GM21723 (cell line): Measurements from ENCODE around the gene IRGQ.
"Not testable (repeated sequence)": the region's sequence is repeated elsewhere in the genome, so short reads cannot be mapped to it uniquely, and the experiment has no call there.

ENCODE experiments used
- ATAC-seq: cut with Tn5 transposase; IDR thresholded peaks from one replicate; pipeline ENCODE4 v1.9.1; 2021; ENCODE audit warnings: mild to moderate bottlenecking, moderate library complexity; ENCODE audit not compliant: unreplicated experiment

IRGQ gene

DNA sequence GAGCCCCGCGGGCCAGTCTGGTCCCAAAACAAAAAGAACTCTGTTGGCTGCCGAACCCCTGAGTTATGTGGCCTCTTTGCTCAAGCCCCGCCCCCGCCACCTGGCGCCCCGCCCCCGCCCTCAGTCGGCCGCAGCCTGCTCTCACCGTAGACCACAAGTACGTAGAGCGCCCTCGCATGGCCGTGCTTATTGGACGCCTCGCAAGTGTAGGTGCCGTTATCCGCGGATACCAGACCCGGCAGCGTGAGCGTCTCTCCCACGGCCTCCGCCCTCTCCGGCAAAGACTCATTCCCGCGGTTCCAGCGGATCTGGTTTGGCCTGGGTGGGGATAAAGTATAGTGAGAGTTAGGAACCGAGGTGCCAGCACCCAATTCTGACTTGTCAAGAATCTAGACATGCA lies 29.0 kb upstream of the IRGQ start:
- ATAC-seq = no peak

DNA sequence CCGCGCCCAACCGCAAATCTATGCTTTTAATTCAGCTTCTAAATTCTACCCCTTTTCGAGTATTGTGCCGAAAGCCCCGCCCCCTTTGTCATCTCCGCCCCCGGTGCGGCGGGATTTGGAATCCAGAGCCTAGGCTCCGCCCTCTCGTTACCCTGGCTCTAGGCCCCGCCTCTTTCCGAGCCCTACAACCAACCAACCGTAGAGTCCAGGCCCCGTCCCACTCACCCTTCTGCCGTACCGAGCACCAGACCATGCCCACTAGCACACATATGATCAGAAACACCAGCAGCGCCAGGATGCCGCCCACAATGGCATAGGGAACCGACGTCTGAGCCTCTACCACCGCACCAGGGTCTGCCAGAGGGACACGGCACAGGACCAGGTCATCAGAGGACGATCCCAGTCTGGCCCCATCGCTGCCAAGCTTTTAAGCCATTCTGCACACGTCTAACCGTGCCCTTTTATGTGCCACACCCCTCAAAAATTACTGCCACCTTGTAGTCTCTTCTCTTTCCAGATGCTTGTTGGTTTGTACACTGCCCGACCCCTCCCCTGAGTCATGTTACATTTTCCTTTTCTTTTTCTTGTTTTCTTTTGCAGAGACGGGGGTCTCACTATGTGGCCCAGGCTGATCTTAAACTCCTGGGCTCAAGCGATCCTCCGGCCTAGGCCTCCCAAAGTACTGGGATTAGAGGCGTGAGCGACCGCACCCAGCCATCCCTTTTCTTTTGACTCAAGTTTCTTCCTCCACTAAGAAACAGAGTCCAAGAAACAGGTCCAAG lies 28.1 kb upstream of the IRGQ start:
- ATAC-seq = no peak

DNA sequence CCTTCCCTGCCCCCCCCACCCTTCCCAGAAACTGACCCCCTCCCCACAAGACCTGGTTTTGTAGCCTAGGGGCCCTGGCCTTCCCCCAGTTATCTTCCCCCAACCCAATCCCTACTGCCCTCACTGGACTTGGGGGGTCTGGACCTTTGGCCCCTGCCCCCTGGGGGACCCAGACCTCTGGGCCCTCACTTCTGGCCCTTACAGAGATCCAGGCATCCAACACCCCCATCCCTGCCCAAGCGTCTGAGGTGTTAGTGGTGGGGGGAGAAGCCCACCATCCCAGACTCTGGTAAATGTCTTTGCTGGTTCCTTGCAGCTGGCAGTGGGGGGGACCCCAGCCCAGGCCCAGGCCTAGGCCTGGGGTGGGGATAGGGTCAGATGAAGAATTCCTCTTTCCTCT lies 27.0 kb upstream of the IRGQ start:
- ATAC-seq = no peak

DNA sequence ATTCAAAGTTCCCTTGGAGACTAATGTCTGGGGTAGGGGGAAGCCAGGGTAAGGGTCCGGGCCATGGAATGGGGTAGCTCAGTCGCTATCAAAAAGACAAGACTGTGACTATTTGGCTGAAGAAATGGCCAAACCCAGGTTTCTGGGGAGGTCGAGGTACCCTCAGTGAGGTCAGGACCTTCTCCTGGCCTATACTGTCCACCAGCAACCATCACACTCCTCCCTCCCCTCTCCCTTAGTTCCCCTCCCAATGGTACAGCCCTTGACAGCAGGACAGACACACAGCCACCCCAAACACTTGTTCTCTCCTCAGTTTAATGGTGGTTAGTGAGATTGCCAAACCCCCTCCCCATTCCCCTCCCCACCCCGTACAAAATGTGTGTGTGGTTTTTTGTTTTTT lies 26.1 kb upstream of the IRGQ start:
- no peak for ATAC-seq

DNA sequence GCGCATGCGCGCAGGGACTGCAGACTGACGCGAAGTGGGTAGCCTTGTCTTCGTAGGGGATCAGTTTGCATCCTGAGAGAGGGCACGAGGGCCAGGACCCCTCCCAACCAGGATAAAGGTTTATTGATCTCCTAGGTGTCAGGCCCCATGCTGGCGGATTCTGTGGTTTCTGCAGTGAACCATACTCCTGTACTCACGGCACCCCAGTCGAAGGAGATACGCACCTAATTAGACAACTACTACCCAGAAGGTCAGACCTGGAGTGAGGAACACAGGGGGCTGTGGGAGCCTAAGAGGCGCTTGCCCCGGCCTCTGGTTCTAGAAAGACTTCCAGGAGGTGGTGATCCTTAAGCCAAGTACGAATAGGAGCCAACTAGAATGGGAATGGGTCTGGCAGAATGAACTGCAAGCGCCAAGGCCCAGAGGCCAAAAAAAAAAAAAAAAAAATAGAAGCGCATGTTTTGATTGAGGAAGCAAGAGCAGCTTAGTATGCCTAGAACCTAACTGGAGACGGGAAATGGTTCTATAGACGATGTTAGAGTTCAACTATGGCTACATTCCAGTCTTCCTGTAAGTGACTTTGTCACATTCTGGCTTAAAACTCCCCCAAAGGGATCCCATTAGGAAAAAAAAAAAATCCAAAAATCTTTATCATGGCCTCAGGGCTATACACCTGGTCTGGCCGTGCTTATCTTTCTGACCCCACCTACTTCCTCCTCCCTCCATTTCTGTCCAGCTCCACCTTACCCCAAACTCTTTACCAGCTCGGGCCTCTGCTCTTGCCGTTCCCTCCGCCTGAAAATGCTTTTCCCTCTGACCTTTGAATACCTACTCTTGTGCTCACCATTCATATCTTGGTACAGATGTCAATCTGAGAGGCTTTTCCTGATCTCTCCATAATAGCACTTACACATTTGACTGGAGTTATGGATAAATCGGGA lies 24.4 kb upstream of the IRGQ start:
- no peak for ATAC-seq

DNA sequence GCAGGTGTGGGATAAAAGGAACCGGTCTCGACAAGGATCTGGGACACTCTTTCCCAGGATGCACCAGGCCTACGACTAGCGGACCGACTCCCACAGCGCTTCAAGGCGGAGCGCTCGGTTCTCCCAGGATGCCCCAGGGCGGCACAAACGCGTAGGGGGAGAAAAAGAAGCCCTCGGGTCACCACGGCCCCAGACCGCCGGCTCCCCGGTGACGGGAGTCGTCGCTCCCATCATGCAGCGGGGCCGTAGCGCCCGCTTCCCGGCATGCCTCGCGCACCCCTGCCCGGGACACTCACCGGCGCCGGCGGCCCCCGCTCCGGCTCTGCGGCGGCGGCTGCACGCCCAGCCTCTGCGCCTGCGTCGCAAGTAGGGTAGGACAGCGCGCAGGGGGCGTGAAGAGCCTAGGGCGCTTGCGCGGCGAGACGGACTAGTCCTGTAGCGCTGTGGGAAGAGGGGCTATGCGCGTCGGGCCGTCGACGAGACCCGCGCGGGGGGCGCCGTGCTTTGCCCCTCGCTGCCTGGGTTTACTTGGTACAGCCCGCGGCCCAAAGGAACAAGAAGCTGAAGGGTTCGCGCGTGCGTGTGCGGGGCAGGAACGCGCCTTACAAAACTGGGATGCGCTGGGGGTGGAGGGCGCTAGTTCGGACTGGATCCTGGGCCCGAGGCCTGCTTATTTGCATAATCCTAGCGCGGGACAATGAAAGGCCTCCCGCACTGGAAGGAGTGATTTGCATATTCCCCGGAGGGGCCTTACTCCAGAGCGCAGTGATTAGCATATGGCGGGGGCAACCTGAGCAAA lies 23.5 kb upstream of the IRGQ start, which contains the start of gene ZNF428:
Gene ZNF428 (minus strand): TSS at position 368 of the 799 bp plus-strand sequence. CDS start 5,325 bp downstream, outside the sequence.
- ATAC-seq = peak; percentile 70

DNA sequence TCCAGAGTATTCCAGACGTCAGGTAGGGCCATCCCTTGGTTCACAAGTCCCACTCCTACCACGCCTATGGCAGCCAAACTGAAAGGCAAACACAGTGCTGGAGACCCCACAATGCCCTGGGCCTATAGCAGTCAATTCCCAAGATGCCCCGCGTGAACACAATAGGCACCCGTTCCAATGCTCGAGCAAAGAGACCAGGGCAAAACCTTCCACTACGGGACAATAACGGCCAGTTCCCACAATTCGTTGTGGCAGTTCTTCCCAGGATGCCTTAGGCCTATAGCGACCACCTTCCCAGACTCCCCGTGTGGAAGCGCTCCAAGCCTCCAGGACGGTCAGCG lies 23.0 kb upstream of the IRGQ start:
- peak; percentile 26 for ATAC-seq

DNA sequence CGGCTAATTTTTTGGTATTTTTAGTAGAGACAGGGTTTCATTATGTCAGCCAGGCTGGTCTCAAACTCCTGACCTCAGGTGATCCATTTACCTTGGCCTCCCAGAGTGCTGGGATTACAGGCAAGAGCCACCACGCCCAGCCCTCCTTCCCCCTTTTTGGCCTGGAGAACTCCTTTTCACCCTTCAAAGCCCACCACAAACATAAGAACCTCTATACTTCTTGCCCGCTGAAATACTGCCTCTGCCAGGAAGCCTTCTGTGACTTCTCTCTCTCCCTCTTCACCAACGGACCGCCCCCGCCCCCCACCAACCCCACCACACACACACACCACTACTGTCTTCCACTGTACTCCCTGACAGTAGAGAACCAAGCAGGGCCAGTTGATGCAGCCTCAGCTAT lies 21.0 kb upstream of the IRGQ start:
- no peak for ATAC-seq

DNA sequence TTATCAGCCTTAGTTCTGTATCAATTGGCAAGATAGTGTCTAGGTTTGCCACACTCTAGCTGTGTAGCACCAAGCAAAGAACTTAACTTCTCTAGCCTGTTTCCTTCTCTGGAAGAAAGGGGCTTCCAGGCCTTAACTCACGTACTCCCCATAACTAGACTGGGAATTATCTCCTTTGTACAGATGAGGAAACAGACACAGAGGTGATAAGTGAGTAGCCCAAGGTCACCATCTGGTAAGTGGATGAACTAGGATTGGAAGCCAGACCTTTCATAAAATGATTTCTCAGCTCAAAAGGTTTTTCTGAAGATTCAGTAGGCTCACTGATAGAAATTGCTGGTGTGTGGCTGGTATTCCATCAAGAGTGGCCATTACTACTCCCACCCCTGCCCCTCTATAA lies 20.4 kb upstream of the IRGQ start:
- no peak for ATAC-seq

DNA sequence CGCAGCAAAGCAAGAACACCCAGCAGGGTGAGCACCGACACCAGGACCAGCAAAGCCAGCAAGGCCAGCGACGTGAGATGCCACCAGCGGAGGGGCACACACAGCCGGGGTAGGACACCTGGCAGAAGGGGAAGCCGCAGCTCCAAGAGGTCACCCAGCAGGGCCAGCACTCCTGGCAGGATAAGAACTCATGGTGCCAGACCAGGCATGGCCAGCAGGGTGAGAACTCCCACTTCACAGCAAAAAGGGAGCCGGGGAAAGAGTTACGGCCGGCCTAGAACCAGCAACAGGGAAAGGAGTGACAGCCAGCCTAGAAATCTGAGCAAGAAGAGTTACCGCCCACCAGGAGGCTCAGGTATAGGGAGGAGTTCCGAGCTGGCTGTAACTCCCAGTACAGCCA lies 16.4 kb upstream of the IRGQ start:
- ATAC-seq = no peak

DNA sequence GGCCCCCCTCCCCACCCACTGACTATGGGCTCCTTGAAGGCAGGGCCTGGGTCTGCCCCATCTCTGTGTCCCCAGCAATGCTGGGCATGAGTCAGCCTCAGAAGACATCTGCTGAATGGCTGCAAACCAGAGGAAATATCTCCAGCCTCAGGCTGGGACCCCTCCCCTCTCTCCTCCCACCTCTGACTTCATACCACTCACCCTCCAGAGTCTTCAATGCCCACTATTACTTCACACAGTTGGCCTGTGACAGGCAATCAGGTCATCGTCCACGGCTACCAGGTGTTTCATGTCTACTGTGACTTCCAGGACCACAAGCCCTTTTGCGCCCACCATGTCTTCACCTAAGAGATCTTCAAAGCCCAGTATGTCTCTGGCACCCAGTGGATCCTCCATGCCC lies 15.9 kb upstream of the IRGQ start, which contains the start of gene SRRM5:
Gene SRRM5 (plus strand): TSS at position 301 of the 400 bp plus-strand sequence. CDS start 34 bp downstream, at position 335.
- ATAC-seq = no peak

DNA sequence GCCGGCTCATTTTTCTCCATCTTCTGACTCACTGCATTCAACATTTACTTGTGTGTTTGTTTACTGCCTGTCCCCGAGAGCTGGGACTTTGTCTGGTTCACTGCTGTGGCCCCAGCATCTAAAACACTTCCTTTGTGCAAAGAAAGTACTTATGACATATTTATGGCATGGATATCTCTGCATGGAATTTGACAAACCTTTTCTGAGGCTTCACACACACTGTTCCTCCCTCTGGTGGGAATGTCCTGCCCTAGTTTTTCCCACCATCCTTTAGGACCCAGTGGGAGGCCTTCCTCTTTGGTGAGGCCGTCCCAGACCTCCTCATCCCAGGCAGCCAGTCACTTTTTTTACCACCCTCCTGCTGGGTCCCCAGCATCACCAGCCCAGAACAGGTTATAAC lies 14.6 kb upstream of the IRGQ start:
- no peak for ATAC-seq

DNA sequence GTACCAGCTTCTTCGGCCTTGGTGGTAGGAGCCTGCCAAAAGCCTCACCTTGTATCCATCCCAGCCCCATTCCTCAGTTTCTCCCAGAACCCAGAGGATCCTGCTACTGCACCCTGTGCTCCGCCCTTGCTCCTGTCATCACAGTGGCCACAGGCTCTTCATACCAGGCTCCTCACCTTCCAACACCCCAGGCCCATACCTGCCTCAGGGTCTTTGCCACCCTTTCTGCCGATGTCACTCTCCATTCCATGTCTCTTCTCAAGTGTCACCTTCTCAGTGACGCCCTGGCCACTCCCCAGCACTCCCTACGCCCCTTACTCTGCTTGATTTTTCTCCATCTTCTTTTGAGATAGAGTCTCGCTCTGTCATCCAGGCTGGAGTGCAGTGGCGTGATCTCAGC lies 13.9 kb upstream of the IRGQ start:
- ATAC-seq = no peak

DNA sequence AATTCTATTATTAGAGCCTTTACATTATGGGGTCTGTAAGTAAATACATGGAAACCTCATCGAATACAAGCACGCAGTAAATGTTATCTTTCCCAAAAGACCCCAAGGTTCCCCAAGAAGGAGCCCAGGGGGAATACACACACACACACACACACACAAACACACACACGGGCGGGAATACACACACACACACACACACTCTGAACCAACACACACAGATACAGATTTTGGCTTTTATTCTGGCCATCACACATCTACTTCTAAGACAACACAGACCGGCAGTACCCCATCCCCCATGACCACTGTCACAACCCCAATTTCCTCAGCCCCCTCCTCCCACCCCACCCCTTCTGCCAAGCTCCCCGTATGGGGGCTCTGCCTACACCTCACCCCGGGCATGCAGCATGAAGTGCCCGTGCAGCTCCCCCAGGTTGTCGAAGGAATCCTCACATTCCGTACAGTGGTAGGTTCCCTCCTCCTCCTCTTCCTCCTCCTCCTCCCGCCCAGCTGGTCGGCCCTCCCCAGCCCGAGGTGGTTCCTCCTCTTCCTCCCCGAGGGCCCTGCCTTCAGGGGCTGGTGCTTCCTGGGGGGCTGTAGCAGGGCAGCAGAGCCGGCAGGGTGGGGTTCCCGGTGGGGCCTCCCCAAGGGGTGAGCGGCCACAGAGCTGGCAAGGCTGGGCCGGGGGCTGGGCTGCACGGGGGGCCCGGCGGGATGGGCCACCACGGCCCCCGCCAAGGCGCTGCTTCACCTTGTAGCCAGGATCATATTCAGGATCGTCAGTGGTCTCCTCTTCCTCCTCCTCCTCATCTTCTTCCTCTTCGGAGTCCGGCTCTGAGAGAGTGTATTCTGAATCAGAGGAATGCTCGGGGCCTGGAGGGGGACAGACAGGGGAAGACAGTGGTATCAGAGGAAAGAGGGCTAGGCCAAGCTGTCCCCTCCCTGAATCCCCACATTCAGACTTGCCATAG lies 11.6 kb upstream of the IRGQ start:
- no peak for ATAC-seq

DNA sequence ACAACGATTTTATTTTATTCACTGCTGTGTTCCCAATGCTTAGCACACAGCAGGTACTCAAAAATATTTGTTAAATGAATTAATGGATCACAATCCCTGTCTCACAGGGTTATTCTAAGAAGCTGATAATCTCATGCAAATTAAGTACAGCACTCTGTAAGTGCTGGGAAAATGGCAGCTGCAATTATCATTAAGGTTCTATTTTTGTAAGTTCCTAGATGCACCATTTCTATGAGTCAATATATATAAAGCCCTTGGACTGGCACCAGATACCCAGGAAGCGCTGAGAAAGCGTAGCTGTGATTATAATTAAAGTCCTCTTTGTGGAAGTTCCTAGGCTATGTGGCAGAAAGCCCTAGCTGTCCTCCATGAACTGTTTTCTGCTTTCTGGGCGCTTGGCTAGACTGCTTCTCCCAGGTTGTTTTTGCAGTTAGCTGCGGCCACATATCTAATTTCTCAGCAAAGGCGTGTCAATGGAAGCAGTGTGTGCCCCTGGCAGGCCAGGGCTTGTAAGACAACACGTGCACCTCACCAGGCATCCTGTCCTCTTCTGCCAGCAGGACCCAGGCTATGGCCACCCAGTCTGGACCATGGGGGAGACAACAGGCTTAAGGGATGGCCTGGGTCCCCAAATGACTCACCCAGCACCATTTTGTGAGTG lies 10.8 kb upstream of the IRGQ start:
- ATAC-seq = no peak

DNA sequence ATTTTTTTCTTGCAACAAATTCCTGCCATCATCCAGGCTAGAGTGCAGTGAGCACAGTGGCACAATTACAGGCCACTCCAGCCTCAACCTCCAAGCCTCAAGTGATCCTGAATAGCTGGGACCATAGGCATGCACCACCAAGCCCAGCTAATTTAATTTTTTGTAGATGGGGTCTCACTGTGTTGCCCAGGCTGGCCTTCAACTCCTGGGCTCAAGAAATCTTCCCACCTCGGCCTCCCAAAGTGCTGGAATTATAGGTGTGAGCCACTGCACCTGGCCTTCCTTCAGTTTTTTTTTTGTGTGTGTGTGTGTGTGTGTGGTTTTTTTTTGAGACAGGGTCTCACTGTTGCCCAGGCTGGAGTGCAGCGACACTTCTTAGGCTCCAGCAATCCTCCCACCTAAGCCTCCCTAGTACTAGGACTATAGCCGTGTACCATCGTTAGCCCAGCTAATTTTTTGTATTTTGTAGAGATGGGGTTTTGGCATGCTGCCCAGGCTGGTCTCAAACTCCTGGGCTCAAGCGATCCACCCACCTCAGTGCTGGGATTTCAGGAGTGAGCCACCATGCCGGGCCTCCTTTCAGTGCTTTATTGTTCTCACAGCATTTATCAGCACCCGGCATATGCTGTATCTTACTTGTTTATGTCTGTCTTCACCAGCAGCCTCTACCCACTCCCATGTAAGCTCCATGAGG lies 10.1 kb upstream of the IRGQ start:
- no peak for ATAC-seq

DNA sequence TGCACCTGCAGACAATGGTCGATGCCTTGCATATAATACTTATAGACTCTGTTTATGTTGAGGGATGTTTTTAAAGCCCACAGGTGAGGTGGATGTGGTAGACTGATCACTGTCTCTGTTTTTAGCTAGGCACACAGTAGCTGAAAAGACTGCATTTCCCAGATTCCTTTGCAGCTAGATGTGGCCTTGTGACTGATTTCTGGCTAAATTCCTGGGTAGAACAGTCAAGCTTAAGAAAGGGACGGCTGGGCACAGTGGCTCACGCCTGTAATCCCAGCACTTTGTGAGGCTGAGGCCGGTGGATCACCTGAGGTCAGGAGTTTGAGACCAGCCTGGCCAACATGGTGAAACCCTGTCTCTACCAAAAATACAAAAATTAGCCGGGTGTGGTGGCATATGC lies 4.4 kb upstream of the IRGQ start:
- not testable (repeated sequence) for ATAC-seq

DNA sequence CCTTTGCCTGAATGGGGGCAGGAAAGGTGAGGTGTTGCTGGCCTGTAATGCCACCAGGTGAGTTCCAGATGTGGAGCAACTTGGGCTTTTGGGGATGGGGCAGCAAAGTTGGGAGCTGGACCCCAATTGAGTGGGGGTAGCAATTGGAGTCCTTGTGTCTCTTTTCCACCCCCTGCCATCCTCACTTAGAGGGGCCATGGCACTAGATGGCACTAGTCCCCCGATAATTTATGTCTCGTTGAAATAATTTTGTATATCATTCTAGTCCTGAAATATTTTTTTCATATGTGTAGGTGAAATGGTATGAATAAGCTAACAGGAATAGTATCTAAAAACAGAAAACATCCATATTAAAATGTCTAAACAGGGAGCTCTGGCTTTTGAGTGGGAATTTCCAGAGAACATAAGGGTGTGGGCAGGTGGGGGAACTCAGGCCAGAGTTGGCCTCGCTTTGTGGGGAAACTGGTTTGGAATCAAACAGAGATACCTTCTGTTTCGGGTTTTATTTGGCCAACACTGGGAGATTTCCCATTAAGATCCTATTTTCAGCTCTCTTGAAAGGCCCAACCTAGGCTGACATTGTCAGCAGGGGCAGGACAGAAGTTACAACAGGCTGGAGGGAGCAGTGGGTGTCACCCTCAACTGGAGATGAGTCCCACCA lies 3.8 kb upstream of the IRGQ start:
- ATAC-seq = no peak
